Smooth muscle cell (in vitro differentiated cells): ENCODE data around the gene GLT8D2. TPM values are rescaled to one million over a fixed set of nuclear protein-coding genes. Genes with fewer than 3 reads are reported as not detected.

Experiments used
- DNase-seq: peaks from one replicate; lab custom pipeline; 2025; ENCODE audit not compliant: unreplicated experiment; lab: John Stamatoyannopoulos, UW
- H2AFZ ChIP-seq: fragments of 200-600 bp; sonication (generic); 2 replicates; pipeline ENCODE4 v1.6.0; 2016; ENCODE audit warnings: antibody characterized with exemption, low read depth, mild to moderate bottlenecking
- H3F3A ChIP-seq: fragments of 200-600 bp; sonication (generic); 2 replicates; pipeline ENCODE4 v1.6.0; 2017; ENCODE audit warnings: antibody characterized with exemption, low read depth
- H3K27ac ChIP-seq: fragments of 200-600 bp; sonication (generic); 2 replicates; pipeline ENCODE4 v1.5.1; 2016; ENCODE audit warnings: low read depth, mild to moderate bottlenecking
- H3K27me3 ChIP-seq: fragments of 200-600 bp; sonication (generic); 2 replicates; pipeline ENCODE4 v1.6.1; 2016; ENCODE audit warnings: low read depth, mild to moderate bottlenecking
- H3K36me3 ChIP-seq: fragments of 200-600 bp; sonication (generic); 2 replicates; pipeline ENCODE4 v1.5.1; 2016; ENCODE audit warnings: low read depth
- H3K4me1 ChIP-seq: fragments of 200-600 bp; sonication (generic); 2 replicates; pipeline ENCODE4 v1.5.1; 2016; ENCODE audit warnings: low read depth
- H3K4me2 ChIP-seq: fragments of 200-600 bp; sonication (generic); 2 replicates; pipeline ENCODE4 v1.6.0; 2016; ENCODE audit warnings: mild to moderate bottlenecking
- H3K4me3 ChIP-seq: fragments of 200-600 bp; sonication (generic); 2 replicates; pipeline ENCODE4 v1.5.1; 2016; ENCODE audit warnings: mild to moderate bottlenecking
- H3K79me2 ChIP-seq: fragments of 200-600 bp; sonication (generic); 2 replicates; pipeline ENCODE4 v1.6.0; 2016; ENCODE audit warnings: low read depth, mild to moderate bottlenecking
- H3K9ac ChIP-seq: fragments of 200-600 bp; sonication (generic); 2 replicates; pipeline ENCODE4 v1.6.0; 2016; ENCODE audit warnings: low read depth
- H3K9me3 ChIP-seq: fragments of 200-600 bp; sonication (generic); replicated peaks from 2 replicates; pipeline ENCODE4 v1.5.1; 2016; ENCODE audit warnings: low read depth
- H4K20me1 ChIP-seq: fragments of 200-600 bp; sonication (generic); 2 replicates; pipeline ENCODE4 v1.6.0; 2016; ENCODE audit warnings: low read depth
- WGBS: methylation state at CpG from one replicate; pipeline ENCODE4 v1.1.7; 2016; ENCODE audit warnings: low lambda C conversion rate; 5-methylcytosine and 5-hydroxymethylcytosine counted together
- polyA plus RNA-seq: library from polyadenylated mRNA; unstranded; fragments of >200 nt; fragmentation: Nextera tagmentation; extraction: Ambion mirVana; gene quantifications from 2 replicates; pipeline ENCODE4 v1.2.1, GENCODE V29; 2016
- total RNA-seq: library from RNA; depleted of rRNA; stranded (reverse); fragments of >200 nt; gene quantifications from 2 replicates; pipeline ENCODE4 v1.2.3, GENCODE V29; 2014
- TF ChIP-seq, protein P1 (sequence below): fragments of 200-600 bp; sonication (generic); IDR thresholded peaks from 2 replicates; pipeline ENCODE4 v1.5.1; 2017; ENCODE audit warnings: borderline replicate concordance, mild to moderate bottlenecking, antibody characterized with exemption; ENCODE audit not compliant: insufficient read depth, poor library complexity, severe bottlenecking

Gene GLT8D2
- total and polyA plus RNA-seq, 2 experiments from 2014 or later: 43.0 to 47.7 TPM

DNA sequence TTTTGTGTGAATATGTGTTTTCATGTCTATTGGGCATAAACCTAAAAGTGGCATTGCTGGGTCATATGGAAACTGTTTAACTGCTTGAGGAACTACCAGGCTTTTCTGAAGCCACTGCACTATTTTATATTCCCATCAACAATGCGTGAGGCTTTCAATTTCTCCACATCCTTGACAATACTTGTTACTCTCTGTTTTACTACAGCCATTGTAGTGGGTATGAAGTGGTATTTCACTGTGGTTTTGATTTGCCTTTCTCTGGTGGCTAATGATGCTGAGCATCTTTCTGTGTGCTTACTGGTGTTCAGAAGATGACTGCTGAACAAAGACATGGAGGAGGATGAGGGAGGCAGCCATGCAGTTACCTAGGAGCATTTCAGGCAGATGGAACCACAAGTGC is 97.5 kb downstream of the GLT8D2 start:
- Histone ChIP-seq H3K4me1 (peaks cover 11% of the 10 kb centered on the region), H3K9me3 (no peaks in the 10 kb centered on the region), H3K27ac (no peak overlapping the region), H4K20me1 (peaks cover 22% of the 10 kb centered on the region), H3K79me2 (peaks cover 26% of the 10 kb centered on the region), H3K4me2 (no peak overlapping the region), H3F3A (peaks cover 51% of the 10 kb centered on the region), H3K9ac (no peak overlapping the region), H3K27me3 (no peaks in the 10 kb centered on the region), H3K4me3 (no peak overlapping the region), H2AFZ (no peak overlapping the region), H3K36me3 (peaks cover 21% of the 10 kb centered on the region)
- 0% methylated on average over 1 of the region's 1 CpG for WGBS
- no peak for DNase-seq
- TF ChIP-seq, protein P1, sequence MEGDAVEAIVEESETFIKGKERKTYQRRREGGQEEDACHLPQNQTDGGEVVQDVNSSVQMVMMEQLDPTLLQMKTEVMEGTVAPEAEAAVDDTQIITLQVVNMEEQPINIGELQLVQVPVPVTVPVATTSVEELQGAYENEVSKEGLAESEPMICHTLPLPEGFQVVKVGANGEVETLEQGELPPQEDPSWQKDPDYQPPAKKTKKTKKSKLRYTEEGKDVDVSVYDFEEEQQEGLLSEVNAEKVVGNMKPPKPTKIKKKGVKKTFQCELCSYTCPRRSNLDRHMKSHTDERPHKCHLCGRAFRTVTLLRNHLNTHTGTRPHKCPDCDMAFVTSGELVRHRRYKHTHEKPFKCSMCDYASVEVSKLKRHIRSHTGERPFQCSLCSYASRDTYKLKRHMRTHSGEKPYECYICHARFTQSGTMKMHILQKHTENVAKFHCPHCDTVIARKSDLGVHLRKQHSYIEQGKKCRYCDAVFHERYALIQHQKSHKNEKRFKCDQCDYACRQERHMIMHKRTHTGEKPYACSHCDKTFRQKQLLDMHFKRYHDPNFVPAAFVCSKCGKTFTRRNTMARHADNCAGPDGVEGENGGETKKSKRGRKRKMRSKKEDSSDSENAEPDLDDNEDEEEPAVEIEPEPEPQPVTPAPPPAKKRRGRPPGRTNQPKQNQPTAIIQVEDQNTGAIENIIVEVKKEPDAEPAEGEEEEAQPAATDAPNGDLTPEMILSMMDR: no peak

GRCh38 chr12:103948746-103949406 is 101.1 kb downstream of the GLT8D2 start:
- Histone ChIP-seq H3K4me3 (no peak overlapping the region), H3K4me2 (no peak overlapping the region), H2AFZ (no peak overlapping the region), H3K79me2 (peaks cover 9% of the 10 kb centered on the region), H3K27me3 (no peaks in the 10 kb centered on the region), H3K27ac (peak overlapping the region; percentile 35), H3F3A (peaks cover 70% of the 10 kb centered on the region), H4K20me1 (peaks cover 49% of the 10 kb centered on the region), H3K4me1 (no peaks in the 10 kb centered on the region), H3K9ac (no peak overlapping the region), H3K9me3 (no peaks in the 10 kb centered on the region), H3K36me3 (peaks cover 41% of the 10 kb centered on the region)
- TF ChIP-seq, protein P1: no peak
- DNase-seq: no peak
- WGBS: 80% methylated on average over 13 of the region's 13 CpGs

GRCh38 chr12:103947871-103948555 is 102.0 kb downstream of the GLT8D2 start:
- Histone ChIP-seq H3K79me2 (peaks cover 15% of the 10 kb centered on the region), H3F3A (peaks cover 70% of the 10 kb centered on the region), H3K4me2 (no peak overlapping the region), H2AFZ (no peak overlapping the region), H3K9me3 (no peaks in the 10 kb centered on the region), H3K4me1 (no peaks in the 10 kb centered on the region), H3K36me3 (peaks cover 50% of the 10 kb centered on the region), H3K27ac (peak overlapping the region; percentile 35), H4K20me1 (peaks cover 56% of the 10 kb centered on the region), H3K9ac (no peak overlapping the region), H3K27me3 (no peaks in the 10 kb centered on the region), H3K4me3 (no peak overlapping the region)
- no peak for DNase-seq
- 96% methylated on average over 7 of the region's 7 CpGs for WGBS
- TF ChIP-seq, protein P1: no peak
